ENCODE measurements around the gene MCU.
"Not testable (repeated sequence)": the region's sequence is repeated elsewhere in the genome, so short reads cannot be mapped to it uniquely, and the experiment has no call there.

Gene MCU

DNA sequence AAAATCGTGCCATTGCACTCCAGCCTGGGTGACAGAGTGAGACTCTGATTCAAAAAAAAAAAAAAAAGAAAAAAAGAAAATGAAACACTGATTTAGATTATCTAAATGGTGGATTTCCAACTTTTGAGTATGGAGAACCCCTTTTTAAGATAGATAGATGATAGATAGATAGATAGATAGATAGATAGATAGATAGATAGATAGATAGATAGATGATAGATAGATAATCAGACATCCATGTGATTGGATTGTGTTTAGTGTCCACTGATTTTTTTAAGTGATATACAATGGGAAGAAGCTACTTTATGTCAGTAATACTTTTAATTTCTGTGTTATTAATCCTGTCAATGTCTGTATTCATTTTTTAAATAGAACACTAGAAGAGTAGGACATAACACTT lies 207.6 kb downstream of the MCU start:
- CTCF ChIA-PET: no interaction called here
- TF ChIP-seq TARDBP (IDR thresholded peaks at IDR 0.05) (no peak), FOXK2 (IDR thresholded peaks at IDR 0.05) (no peak), BHLHE40 (IDR thresholded peaks at IDR 0.05; ENCODE audit: borderline replicate concordance) (no peak), HDGF (IDR thresholded peaks at IDR 0.05; ENCODE audit: borderline replicate concordance) (no peak), LEF1 (IDR thresholded peaks at IDR 0.05; ENCODE audit: borderline replicate concordance) (no peak), ARNT (IDR thresholded peaks at IDR 0.05) (no peak), NFRKB (IDR thresholded peaks at IDR 0.05) (no peak), FOXA1 (IDR thresholded peaks at IDR 0.05) (no peak), SP1 (IDR thresholded peaks at IDR 0.05) (no peak), CTBP1 (IDR thresholded peaks at IDR 0.05; ENCODE audit: borderline replicate concordance) (no peak), FOXM1 (IDR thresholded peaks at IDR 0.05; ENCODE audit: borderline replicate concordance) (no peak), ZNF384 (IDR thresholded peaks at IDR 0.05) (no peak), SUZ12 (IDR thresholded peaks at IDR 0.05) (no peak), ELF4 (IDR thresholded peaks at IDR 0.05) (no peak), L3MBTL2 (conservative IDR thresholded peaks at IDR 0.05) (no peak)
- TF ChIP-seq, protein P1, sequence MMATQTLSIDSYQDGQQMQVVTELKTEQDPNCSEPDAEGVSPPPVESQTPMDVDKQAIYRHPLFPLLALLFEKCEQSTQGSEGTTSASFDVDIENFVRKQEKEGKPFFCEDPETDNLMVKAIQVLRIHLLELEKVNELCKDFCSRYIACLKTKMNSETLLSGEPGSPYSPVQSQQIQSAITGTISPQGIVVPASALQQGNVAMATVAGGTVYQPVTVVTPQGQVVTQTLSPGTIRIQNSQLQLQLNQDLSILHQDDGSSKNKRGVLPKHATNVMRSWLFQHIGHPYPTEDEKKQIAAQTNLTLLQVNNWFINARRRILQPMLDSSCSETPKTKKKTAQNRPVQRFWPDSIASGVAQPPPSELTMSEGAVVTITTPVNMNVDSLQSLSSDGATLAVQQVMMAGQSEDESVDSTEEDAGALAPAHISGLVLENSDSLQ (IDR thresholded peaks at IDR 0.05): no peak

DNA sequence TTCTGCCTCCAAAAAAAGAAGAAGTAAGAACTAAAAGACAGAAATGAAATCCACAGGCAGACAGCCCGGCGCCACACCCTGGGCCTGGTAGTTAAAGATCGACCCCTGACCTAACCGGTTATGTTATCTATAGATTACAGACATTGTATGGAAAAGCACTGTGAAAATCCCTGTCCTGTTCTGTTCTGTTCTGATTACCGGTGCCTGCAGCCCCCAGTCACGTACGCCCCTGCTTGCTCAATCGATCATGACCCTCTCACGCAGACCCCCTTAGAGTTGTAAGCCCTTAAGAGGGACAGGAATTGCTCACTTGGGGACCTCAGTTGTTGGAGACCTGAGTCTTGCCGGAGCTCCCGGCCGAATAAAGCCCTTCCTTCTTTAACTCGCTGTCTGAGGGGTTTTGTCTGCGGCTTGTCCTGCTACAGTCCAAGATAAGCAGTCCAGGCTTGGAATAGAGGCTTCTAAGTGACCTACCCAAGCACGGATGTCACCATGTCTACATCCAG lies 212.1 kb downstream of the MCU start:
- POLR2A ChIA-PET; CTCF ChIA-PET; DNase-seq (ENCODE audit: extremely low spot score): not testable (repeated sequence)

More for the DNA sequence above, 207.6 kb downstream of the MCU start:
- POLR2A ChIA-PET: no interaction called here
- no peak for DNase-seq (ENCODE audit: extremely low spot score)

DNA sequence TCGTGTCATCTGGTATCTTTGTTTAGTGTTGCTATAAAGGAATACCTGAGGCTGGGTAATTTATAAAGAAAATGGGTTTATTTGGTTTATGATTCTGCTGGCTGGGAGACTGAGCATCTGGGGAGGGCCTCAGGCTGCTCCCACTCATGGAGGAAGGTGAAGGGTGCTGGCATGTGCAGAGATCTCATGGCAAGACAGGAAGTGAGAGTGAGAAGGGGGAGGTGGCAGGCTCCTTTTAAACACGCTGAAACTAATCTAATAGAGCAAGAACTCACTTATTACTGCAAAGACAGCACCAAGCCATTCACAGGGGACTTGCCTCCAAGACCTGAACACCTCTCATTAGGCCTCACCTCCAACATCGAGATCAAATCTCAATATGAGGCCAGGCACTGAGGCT lies 212.9 kb downstream of the MCU start:
- POLR2A ChIA-PET: no interaction called here
- TF ChIP-seq BHLHE40 (IDR thresholded peaks at IDR 0.05; ENCODE audit: borderline replicate concordance) (no peak), FOXA1 (IDR thresholded peaks at IDR 0.05) (no peak), FOXK2 (IDR thresholded peaks at IDR 0.05) (no peak), FOXM1 (IDR thresholded peaks at IDR 0.05; ENCODE audit: borderline replicate concordance) (no peak), CTBP1 (IDR thresholded peaks at IDR 0.05; ENCODE audit: borderline replicate concordance) (no peak), ZNF384 (IDR thresholded peaks at IDR 0.05) (no peak), L3MBTL2 (conservative IDR thresholded peaks at IDR 0.05) (no peak), SUZ12 (IDR thresholded peaks at IDR 0.05) (no peak), HDGF (IDR thresholded peaks at IDR 0.05; ENCODE audit: borderline replicate concordance) (no peak), LEF1 (IDR thresholded peaks at IDR 0.05; ENCODE audit: borderline replicate concordance) (no peak), NFRKB (IDR thresholded peaks at IDR 0.05) (no peak), TARDBP (IDR thresholded peaks at IDR 0.05) (no peak), SP1 (IDR thresholded peaks at IDR 0.05) (no peak), ELF4 (IDR thresholded peaks at IDR 0.05) (no peak), ARNT (IDR thresholded peaks at IDR 0.05) (no peak)
- TF ChIP-seq, protein P1 (IDR thresholded peaks at IDR 0.05): no peak
- CTCF ChIA-PET: no interaction called here
- no peak for DNase-seq (ENCODE audit: extremely low spot score)

DNA sequence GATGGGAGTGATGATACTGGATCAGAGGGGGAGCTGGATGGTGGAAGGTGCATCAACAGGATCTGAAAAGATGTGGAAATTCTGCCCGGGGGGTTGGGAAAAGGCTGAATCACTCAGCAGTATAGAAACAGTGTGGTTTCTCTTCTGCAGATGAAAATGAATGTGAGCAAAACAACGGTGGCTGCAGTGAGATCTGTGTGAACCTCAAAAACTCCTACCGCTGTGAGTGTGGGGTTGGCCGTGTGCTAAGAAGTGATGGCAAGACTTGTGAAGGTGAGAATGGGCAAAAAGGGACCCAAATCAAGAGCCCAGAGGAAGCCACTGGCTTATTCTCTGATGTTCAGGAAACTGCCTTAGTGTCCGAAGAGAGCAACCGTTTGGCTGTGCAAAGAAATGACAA lies 214.5 kb downstream of the MCU start:
- ChIA-PET POLR2A (no interaction called here), CTCF (no interaction called here)
- DNase-seq (ENCODE audit: extremely low spot score): no peak
- TF ChIP-seq FOXK2 (IDR thresholded peaks at IDR 0.05) (no peak), ARNT (IDR thresholded peaks at IDR 0.05) (no peak), L3MBTL2 (conservative IDR thresholded peaks at IDR 0.05) (no peak), FOXM1 (IDR thresholded peaks at IDR 0.05; ENCODE audit: borderline replicate concordance) (no peak)

DNA sequence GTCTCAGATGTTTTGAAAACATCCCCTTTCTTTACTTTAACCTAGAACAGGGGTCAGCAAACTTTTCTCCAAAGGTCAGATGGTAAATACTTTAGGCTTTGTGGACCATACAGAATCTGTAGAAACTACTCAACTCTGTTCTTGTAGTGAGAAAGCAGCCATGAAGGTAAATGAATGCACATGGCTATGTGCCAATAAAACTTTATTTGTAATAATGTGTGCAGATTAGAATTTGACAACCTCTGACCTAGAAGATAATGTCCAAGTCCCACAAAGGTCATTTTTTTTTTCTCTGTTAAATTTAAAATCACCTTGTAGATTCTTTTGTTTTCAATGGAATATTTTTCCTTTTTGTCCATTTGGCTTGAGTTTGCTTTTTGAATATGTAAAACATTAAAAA lies 218.8 kb downstream of the MCU start:
- DNase-seq (ENCODE audit: extremely low spot score): no peak
- ChIA-PET POLR2A (no interaction called here), CTCF (no interaction called here)
- TF ChIP-seq ARNT (IDR thresholded peaks at IDR 0.05) (no peak), ZNF384 (IDR thresholded peaks at IDR 0.05) (no peak), TARDBP (IDR thresholded peaks at IDR 0.05) (no peak), SUZ12 (IDR thresholded peaks at IDR 0.05) (no peak), BHLHE40 (IDR thresholded peaks at IDR 0.05; ENCODE audit: borderline replicate concordance) (no peak), FOXK2 (IDR thresholded peaks at IDR 0.05) (no peak)

DNA sequence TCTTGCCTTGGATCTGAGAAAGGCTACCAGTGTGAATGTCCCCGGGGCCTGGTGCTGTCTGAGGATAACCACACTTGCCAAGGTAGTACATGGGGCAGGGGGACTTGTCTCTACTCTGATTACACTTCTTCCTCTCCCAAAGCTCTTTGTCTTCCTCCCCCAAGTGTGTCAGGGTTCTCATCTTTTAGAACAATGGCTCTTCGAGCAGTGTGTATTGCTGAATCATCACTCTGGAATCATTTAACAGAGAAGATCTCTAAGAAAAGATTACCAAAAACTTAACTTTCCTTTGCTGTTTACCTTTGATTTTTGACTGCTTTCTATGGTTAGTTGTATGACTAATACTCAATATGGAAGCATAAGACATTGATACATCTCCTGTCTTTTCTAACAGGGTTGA lies 219.8 kb downstream of the MCU start:
- ChIA-PET CTCF (no interaction called here), POLR2A (no interaction called here)
- TF ChIP-seq ELF4 (IDR thresholded peaks at IDR 0.05): no peak
- TF ChIP-seq BHLHE40 (IDR thresholded peaks at IDR 0.05; ENCODE audit: borderline replicate concordance): no peak
- TF ChIP-seq HDGF (IDR thresholded peaks at IDR 0.05; ENCODE audit: borderline replicate concordance): no peak
- no peak for TF ChIP-seq L3MBTL2 (conservative IDR thresholded peaks at IDR 0.05)
- TF ChIP-seq FOXM1 (IDR thresholded peaks at IDR 0.05; ENCODE audit: borderline replicate concordance): no peak
- no peak for TF ChIP-seq FOXK2 (IDR thresholded peaks at IDR 0.05)
- no peak for TF ChIP-seq ARNT (IDR thresholded peaks at IDR 0.05)
- no peak for TF ChIP-seq CTBP1 (IDR thresholded peaks at IDR 0.05; ENCODE audit: borderline replicate concordance)
- TF ChIP-seq FOXA1 (IDR thresholded peaks at IDR 0.05): no peak
- TF ChIP-seq SP1 (IDR thresholded peaks at IDR 0.05): no peak
- TF ChIP-seq SUZ12 (IDR thresholded peaks at IDR 0.05): no peak
- no peak for TF ChIP-seq LEF1 (IDR thresholded peaks at IDR 0.05; ENCODE audit: borderline replicate concordance)
- no peak for TF ChIP-seq NFRKB (IDR thresholded peaks at IDR 0.05)
- TF ChIP-seq TARDBP (IDR thresholded peaks at IDR 0.05): no peak
- no peak for DNase-seq (ENCODE audit: extremely low spot score)

DNA sequence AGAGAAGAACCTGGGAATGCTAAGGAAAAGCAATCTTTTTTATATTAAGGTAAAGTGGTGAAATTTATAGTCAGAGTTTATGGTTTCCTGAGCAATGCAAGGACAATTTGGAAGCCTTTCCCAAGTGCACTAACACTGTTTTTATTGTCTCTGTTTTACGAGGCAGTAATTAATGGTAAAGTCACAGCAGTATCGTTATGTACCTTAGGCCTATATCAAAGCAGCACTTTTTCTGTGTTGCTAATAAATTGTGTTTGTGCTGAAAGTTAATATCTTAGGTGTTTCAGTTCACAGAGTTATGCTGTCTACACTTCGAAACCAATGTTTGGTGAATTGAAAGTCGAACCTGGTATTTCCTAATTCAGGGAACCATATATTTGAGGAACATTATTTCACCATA lies 220.8 kb downstream of the MCU start:
- ChIA-PET POLR2A (no interaction called here), CTCF (no interaction called here)
- no peak for TF ChIP-seq SUZ12 (IDR thresholded peaks at IDR 0.05)
- TF ChIP-seq FOXA1 (IDR thresholded peaks at IDR 0.05): no peak
- TF ChIP-seq ARNT (IDR thresholded peaks at IDR 0.05): no peak
- TF ChIP-seq NFRKB (IDR thresholded peaks at IDR 0.05): no peak
- no peak for TF ChIP-seq L3MBTL2 (conservative IDR thresholded peaks at IDR 0.05)
- no peak for TF ChIP-seq BHLHE40 (IDR thresholded peaks at IDR 0.05; ENCODE audit: borderline replicate concordance)
- TF ChIP-seq, protein P1 (IDR thresholded peaks at IDR 0.05): peak; percentile 17; the same call in 1 of the 2 replicates
- no peak for DNase-seq (ENCODE audit: extremely low spot score)

Data from HEK293T (cell line).